ENCODE measurements around the gene UBE2G2.

Gene UBE2G2

GRCh38 chr21:44801468-44802395, at the start of gene UBE2G2:
Gene UBE2G2 (minus strand): TSS chr21:44801820. CDS start chr21:44801748, 72 bp downstream.
- peak; percentile 79 for DNase-seq (ENCODE audit: low read depth in 2 of 2)

GRCh38 chr21:44850905-44851657, 49.5 kb upstream of the UBE2G2 start:
- DNase-seq (ENCODE audit: low read depth in 2 of 2): no peak

GRCh38 chr21:44850208-44850800, 48.7 kb upstream of the UBE2G2 start:
- DNase-seq (ENCODE audit: low read depth in 2 of 2): no peak

- DNase-seq (ENCODE audit: low read depth in 2 of 2): no peak
Measured at GRCh38 chr21:44849616-44850130, 48.1 kb upstream of the UBE2G2 start.

- no peak for DNase-seq (ENCODE audit: low read depth in 2 of 2)
Measured at GRCh38 chr21:44848821-44849521, 47.4 kb upstream of the UBE2G2 start.

- DNase-seq (ENCODE audit: low read depth in 2 of 2): no peak
Measured at GRCh38 chr21:44847261-44848056, 45.8 kb upstream of the UBE2G2 start.

- DNase-seq (ENCODE audit: low read depth in 2 of 2): peak; percentile 27 to 37
Measured at GRCh38 chr21:44846485-44847260, 45.1 kb upstream of the UBE2G2 start.

- no peak for DNase-seq (ENCODE audit: low read depth in 2 of 2)
Measured at GRCh38 chr21:44846224-44846484, 44.5 kb upstream of the UBE2G2 start.

- DNase-seq (ENCODE audit: low read depth in 2 of 2): peak; percentile 36 to 68
Measured at GRCh38 chr21:44845418-44846223, 44.0 kb upstream of the UBE2G2 start.

- DNase-seq (ENCODE audit: low read depth in 2 of 2): no peak
Measured at GRCh38 chr21:44844256-44844655, 42.6 kb upstream of the UBE2G2 start.

GRCh38 chr21:44842721-44843445, 41.3 kb upstream of the UBE2G2 start:
- DNase-seq (ENCODE audit: low read depth in 2 of 2): no peak

- DNase-seq (ENCODE audit: low read depth in 2 of 2): no peak
Measured at GRCh38 chr21:44842087-44842486, 40.5 kb upstream of the UBE2G2 start.

- DNase-seq (ENCODE audit: low read depth in 2 of 2): no peak
Measured at GRCh38 chr21:44840771-44841170, 39.2 kb upstream of the UBE2G2 start.

GRCh38 chr21:44838951-44839350, 37.3 kb upstream of the UBE2G2 start:
- no peak for DNase-seq (ENCODE audit: low read depth in 2 of 2)

- no peak for DNase-seq (ENCODE audit: low read depth in 2 of 2)
Measured at GRCh38 chr21:44838039-44838895, 36.6 kb upstream of the UBE2G2 start.

- DNase-seq (ENCODE audit: low read depth in 2 of 2): no peak
Measured at GRCh38 chr21:44837537-44837936, 35.9 kb upstream of the UBE2G2 start.

GRCh38 chr21:44836666-44837471, 35.2 kb upstream of the UBE2G2 start:
- DNase-seq (ENCODE audit: low read depth in 2 of 2): no peak
